ENCODE data around the gene FBXO42. TPM values are rescaled to one million over a fixed set of nuclear protein-coding genes. Genes with fewer than 3 reads are reported as not detected.
"Not testable (repeated sequence)": the region's sequence is repeated elsewhere in the genome, so short reads cannot be mapped to it uniquely, and the experiment has no call there.

FBXO42 gene
- polyA plus RNA-seq, 1 experiment = 15.1 TPM

DNA sequence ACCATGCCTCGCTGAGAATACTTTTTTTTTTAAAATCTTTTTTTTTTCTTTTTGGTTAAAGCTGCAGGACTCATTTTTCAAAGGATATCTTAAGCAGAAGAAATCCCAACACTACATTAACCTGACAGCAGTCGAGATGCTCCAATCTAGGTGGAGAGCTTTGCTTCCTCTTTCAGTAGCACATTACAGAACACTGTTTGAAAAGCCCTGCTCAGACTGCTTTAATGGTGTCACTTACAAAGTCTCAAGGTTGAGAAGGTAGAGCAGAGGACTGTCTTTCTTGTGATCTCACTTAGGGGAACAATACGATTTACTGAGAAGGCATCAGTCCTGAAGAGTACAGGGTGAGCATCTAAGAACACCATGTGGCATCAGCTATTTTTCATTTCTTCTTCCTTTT is 94.3 kb downstream of the FBXO42 start:
- Histone ChIP-seq H3K9me3 (ENCODE audit: control insufficient read depth, insufficient read depth, low read length) (no peaks in the 10 kb centered on the region), H3K27ac (ENCODE audit: low read depth, low read length) (no peak overlapping the region), H3K27me3 (ENCODE audit: control insufficient read depth, insufficient read depth, low read length) (no peaks in the 10 kb centered on the region), H3K4me3 (ENCODE audit: low read depth, low read length) (no peak overlapping the region)
- no peak for DNase-seq (ENCODE audit: low read depth, low spot score)
- ChIA-PET POLR2A (interaction anchor here (0.7 kb wide), 1 partner anchor 92 kb away, joined by 3 read pairs; no protein-coding TSS in a partner anchor), CTCF (interaction anchor here (0.6 to 1.6 kb wide), 3 partner anchors 14 to 248 kb away, joined by 3 to 4 read pairs (median 4); no protein-coding TSS in a partner anchor)
- TF ChIP-seq, protein P1, sequence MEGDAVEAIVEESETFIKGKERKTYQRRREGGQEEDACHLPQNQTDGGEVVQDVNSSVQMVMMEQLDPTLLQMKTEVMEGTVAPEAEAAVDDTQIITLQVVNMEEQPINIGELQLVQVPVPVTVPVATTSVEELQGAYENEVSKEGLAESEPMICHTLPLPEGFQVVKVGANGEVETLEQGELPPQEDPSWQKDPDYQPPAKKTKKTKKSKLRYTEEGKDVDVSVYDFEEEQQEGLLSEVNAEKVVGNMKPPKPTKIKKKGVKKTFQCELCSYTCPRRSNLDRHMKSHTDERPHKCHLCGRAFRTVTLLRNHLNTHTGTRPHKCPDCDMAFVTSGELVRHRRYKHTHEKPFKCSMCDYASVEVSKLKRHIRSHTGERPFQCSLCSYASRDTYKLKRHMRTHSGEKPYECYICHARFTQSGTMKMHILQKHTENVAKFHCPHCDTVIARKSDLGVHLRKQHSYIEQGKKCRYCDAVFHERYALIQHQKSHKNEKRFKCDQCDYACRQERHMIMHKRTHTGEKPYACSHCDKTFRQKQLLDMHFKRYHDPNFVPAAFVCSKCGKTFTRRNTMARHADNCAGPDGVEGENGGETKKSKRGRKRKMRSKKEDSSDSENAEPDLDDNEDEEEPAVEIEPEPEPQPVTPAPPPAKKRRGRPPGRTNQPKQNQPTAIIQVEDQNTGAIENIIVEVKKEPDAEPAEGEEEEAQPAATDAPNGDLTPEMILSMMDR (IDR thresholded peaks at IDR 0.05; ENCODE audit: low read depth, low read length) = no peak

DNA sequence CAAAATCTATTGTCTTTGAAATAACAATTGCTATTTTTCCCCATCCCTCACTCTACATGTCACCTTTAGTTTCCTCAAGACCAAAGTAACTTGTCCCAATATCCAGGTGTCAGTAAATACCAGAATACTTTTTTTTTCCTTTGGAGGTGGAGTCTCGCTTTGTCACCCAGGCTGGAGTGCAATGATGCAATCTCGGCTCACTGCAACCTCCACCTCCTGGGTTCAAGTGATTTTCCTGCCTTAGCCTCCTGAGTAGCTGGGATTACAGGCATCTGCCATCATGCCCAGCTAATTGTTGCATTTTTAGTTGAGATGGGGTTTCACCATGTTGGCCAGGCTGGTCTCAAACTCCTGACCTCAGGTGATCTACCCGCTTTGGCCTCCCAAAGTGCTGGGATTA is 94.7 kb downstream of the FBXO42 start:
- H3K9me3 ChIP-seq (ENCODE audit: control insufficient read depth, insufficient read depth, low read length); H3K4me3 ChIP-seq (ENCODE audit: low read depth, low read length); H3K27ac ChIP-seq (ENCODE audit: low read depth, low read length); H3K27me3 ChIP-seq (ENCODE audit: control insufficient read depth, insufficient read depth, low read length); DNase-seq (ENCODE audit: low read depth, low spot score): not testable (repeated sequence)
- POLR2A ChIA-PET = interaction anchor here (0.7 kb wide), 1 partner anchor 92 kb away, joined by 3 read pairs; no protein-coding TSS in a partner anchor
- CTCF ChIA-PET = interaction anchor here (0.6 to 1.6 kb wide), 3 partner anchors 13 to 248 kb away, joined by 3 to 4 read pairs (median 4); no protein-coding TSS in a partner anchor

DNA sequence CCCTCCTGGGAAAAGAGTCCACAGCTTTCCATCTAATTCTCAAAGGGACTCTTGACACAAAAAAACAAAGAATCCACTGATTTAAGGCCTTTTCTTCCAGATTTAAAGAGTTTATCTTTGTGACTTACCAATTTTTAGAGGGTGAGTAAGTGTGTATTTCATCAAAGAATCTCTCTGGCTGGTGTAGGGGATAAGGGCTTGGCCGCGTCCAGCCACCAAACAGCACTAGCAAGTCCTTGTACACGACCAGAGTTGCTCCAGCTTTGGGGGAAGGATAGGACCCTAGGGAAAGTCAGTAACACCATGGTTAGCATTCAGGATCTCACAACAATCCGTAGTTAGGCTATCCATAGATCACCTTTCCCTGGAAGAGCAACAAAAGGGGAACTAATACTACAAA is 95.8 kb downstream of the FBXO42 start:
- no peak for DNase-seq (ENCODE audit: low read depth, low spot score)
- Histone ChIP-seq H3K27ac (ENCODE audit: low read depth, low read length) (no peak overlapping the region), H3K27me3 (ENCODE audit: control insufficient read depth, insufficient read depth, low read length) (no peaks in the 10 kb centered on the region), H3K9me3 (ENCODE audit: control insufficient read depth, insufficient read depth, low read length) (no peaks in the 10 kb centered on the region), H3K4me3 (ENCODE audit: low read depth, low read length) (no peak overlapping the region)
- ChIA-PET POLR2A (no interaction called here), CTCF (no interaction called here)
- TF ChIP-seq, protein P1 (IDR thresholded peaks at IDR 0.05; ENCODE audit: low read depth, low read length) = no peak

DNA sequence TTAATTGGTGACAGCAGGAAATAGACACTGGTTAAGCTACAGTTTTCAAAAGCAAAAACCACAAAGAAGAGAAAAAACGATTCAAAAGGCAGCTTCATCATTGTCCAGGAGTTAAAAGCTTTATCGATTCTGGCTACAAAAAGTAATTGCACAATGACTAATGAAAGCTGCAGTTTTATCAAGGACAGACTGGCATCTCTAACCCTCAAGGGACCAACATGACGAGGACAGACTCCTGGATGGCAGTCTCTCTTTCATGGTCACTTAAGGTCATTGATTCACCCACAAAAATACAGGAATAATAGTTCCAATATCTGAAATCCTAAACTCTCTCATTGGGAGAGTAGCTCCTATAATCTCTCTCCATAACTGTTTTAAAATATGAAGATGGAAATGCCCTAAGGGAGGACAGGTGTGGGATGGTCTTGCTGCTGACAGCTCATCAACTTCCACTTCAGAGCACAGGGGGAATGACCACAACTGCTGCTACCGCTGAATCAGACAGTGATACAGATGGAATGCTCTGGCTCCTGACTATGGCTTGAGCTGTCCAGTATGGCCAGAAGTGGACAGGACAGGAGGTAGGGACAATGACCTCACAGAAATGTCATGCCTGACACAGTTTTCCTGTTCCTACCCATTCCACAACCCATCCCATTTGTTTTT is 97.9 kb downstream of the FBXO42 start:
- Histone ChIP-seq H3K27me3 (ENCODE audit: control insufficient read depth, insufficient read depth, low read length) (no peaks in the 10 kb centered on the region), H3K27ac (ENCODE audit: low read depth, low read length) (no peak overlapping the region), H3K9me3 (ENCODE audit: control insufficient read depth, insufficient read depth, low read length) (no peaks in the 10 kb centered on the region), H3K4me3 (ENCODE audit: low read depth, low read length) (no peak overlapping the region)
- POLR2A ChIA-PET = no interaction called here
- no peak for DNase-seq (ENCODE audit: low read depth, low spot score)
- CTCF ChIA-PET = interaction anchor here (1.6 to 2.0 kb wide), 2 partner anchors 10 to 172 kb away, joined by 7 read pairs; no protein-coding TSS in a partner anchor
- TF ChIP-seq, protein P1 (IDR thresholded peaks at IDR 0.05; ENCODE audit: low read depth, low read length) = no peak

DNA sequence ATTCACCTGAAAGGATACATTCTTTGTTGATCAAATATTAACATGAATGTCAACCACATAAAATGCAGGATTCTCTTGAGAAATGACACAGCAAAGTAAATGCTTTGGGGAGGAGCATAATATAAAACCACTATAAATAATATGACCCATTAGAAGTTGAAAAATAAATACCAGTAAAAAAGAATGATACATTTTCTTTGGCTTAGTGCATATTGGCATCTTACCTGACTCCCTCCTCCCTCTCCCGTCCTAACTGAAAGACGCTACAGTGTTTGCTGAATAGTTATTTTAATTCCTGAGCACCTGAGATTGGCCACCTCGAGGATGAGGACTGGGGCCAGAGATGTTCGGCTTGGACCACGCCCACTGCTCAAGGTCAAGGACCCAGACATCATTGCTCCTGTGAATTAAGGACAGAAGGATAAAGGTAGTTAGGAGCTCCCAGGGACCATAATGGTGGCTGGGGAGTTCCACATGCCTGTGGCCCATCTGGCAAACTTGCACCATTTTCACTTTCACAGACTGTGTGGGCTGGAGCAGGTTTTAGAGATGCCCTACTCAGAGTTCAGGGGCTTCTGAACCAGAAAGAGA is 98.9 kb downstream of the FBXO42 start:
- no peaks in the 10 kb centered on the region for H3K27me3 ChIP-seq (ENCODE audit: control insufficient read depth, insufficient read depth, low read length)
- H3K9me3 ChIP-seq (ENCODE audit: control insufficient read depth, insufficient read depth, low read length) = no peaks in the 10 kb centered on the region
- ChIA-PET POLR2A (no interaction called here), CTCF (interaction anchor here (1.6 to 2.0 kb wide), 2 partner anchors 9 to 171 kb away, joined by 7 read pairs; no protein-coding TSS in a partner anchor)
- TF ChIP-seq, protein P1 (IDR thresholded peaks at IDR 0.05; ENCODE audit: low read depth, low read length) = no peak
- no peak overlapping the region for H3K27ac ChIP-seq (ENCODE audit: low read depth, low read length)
- DNase-seq (ENCODE audit: low read depth, low spot score) = no peak
- no peak overlapping the region for H3K4me3 ChIP-seq (ENCODE audit: low read depth, low read length)

All from AG04450 (cell line).